Fibroblast of villous mesenchyme (primary cell): ENCODE data around the gene TIPARP. TPM values are rescaled to one million over a fixed set of nuclear protein-coding genes. Genes with fewer than 3 reads are reported as not detected.
A peak's percentile ranks its signal among the peaks of the same experiment; 100 is the strongest.
"Not testable (repeated sequence)": the region's sequence is repeated elsewhere in the genome, so short reads cannot be mapped to it uniquely, and the experiment has no call there.

ENCODE experiments used
- DNase-seq: peaks from one replicate; pipeline ENCODE4 v3.0.0-alpha.2; 2010; ENCODE audit warnings: low read depth
- H3K4me3 ChIP-seq: 2 replicates; pipeline ENCODE4 v1.5.1; 2011; ENCODE audit warnings: low read depth, mild to moderate bottlenecking, low read length
- total RNA-seq: library from RNA; depleted of rRNA; stranded (reverse); fragments of >200 nt; gene quantifications from 2 replicates; pipeline ENCODE4 v1.2.3, GENCODE V29; 2012
- TF ChIP-seq, protein P1 (sequence below): IDR thresholded peaks from 2 replicates; pipeline ENCODE4 v1.5.1; 2012; ENCODE audit warnings: low read depth, mild to moderate bottlenecking, low read length; ENCODE audit not compliant: insufficient read depth

TIPARP gene
- total RNA-seq, 1 donor, result 91.1 TPM

GRCh38 chr3:156728267-156728985 is 54.0 kb downstream of the TIPARP start:
- DNase-seq, result no peak
- no peak overlapping the region for H3K4me3 ChIP-seq
- TF ChIP-seq, protein P1, sequence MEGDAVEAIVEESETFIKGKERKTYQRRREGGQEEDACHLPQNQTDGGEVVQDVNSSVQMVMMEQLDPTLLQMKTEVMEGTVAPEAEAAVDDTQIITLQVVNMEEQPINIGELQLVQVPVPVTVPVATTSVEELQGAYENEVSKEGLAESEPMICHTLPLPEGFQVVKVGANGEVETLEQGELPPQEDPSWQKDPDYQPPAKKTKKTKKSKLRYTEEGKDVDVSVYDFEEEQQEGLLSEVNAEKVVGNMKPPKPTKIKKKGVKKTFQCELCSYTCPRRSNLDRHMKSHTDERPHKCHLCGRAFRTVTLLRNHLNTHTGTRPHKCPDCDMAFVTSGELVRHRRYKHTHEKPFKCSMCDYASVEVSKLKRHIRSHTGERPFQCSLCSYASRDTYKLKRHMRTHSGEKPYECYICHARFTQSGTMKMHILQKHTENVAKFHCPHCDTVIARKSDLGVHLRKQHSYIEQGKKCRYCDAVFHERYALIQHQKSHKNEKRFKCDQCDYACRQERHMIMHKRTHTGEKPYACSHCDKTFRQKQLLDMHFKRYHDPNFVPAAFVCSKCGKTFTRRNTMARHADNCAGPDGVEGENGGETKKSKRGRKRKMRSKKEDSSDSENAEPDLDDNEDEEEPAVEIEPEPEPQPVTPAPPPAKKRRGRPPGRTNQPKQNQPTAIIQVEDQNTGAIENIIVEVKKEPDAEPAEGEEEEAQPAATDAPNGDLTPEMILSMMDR, result no peak

DNA sequence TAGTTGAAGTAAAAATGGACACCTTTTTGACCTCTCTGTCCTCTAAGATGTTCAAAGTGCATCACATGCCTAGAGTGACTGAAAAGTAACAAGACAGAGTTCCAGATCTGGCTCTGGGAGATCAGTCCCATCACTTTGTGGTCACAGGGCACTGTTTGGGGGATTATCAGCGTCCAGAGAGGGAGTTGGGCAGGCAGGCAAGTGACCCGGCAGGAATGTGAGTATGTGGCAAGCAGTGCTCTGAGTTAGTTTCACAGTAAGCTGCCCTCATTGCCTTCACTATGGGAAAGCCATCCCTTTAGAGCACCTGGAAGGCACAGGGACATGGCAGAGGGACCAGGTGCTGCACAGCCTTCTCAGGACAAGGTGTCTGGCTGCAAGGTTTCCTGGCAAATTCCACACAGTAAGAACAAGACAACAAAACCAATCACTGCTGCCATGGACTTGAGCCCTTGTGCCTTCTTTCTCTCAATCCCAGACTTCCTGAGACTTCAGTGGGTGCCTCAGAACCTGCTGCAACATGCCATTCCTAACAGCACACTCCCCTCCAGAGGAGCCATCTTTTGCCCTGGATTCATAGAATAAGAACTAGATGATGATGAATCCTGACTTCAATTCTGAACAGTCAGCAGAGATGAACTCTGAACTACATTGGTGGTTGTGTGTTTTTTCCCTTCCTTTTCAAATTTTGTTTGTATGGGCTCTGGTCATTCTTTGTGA is 55.2 kb downstream of the TIPARP start:
- no peak overlapping the region for H3K4me3 ChIP-seq
- TF ChIP-seq, protein P1, result no peak
- peak; percentile 33 for DNase-seq

- DNase-seq, result no peak
- no peak overlapping the region for H3K4me3 ChIP-seq
- TF ChIP-seq, protein P1, result no peak
These were observed 57.4 kb downstream of the TIPARP start for GRCh38 chr3:156731813-156732212.

- TF ChIP-seq, protein P1, result no peak
- no peak overlapping the region for H3K4me3 ChIP-seq
- DNase-seq, result no peak
These were observed 57.9 kb downstream of the TIPARP start for GRCh38 chr3:156732261-156732660.

DNA sequence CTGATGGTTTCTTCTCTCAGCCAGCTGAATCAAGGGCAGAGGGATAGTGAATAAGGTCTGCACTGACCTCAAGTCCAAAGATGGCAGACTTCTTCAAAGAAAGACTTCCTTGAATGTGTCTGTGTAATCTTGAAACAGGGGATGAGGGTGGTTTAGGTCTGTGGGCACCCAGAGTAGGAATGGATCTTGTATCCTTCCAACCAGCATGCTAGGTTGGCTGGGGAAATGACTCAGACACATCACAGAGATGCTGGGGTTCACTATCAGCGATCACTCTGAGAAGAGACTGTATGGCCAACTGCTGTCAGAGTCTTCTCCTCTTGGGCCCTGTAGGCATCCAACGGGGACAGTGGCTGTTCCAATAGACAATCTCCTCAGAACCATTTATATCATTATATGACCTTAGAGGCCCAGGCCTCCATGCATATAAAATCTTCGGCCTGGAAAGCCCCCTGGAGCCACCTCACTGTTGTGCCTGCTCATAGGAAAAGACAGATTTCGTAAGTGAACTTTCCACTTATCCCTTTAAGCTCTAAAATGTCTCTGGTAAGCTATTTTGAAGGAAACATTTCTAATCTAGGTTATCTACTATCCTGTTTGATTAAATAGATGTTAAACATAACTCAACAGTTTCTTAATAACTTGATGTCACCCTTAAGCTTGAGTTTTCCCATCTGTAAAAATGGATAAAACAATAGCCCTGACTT is 58.5 kb downstream of the TIPARP start:
- peak; percentile 33 for DNase-seq
- no peak overlapping the region for H3K4me3 ChIP-seq
- TF ChIP-seq, protein P1, result no peak

DNA sequence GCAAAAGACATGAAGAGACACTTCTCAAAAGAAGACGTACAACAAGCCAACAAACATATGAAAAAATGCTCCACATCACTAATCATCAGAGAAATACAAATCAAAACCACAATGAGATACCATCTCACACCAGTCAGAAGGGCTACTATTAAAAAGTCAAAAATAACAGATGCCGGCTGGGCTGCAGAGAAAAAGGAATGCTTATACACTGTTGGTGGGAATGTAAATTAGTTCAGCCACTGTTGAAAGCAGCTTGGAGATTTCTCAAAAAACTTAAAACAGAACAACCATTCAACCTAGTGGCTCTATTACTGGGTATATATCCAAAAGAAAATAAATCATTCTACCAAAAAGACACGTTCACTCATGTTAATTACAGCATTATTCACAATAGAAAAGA is 60.3 kb downstream of the TIPARP start:
- DNase-seq, result peak; percentile 73
- H3K4me3 ChIP-seq, result not testable (repeated sequence)

- DNase-seq, result no peak
- TF ChIP-seq, protein P1, result no peak
- H3K4me3 ChIP-seq, result no peak overlapping the region
These were observed 61.1 kb downstream of the TIPARP start for GRCh38 chr3:156735471-156735870.

DNA sequence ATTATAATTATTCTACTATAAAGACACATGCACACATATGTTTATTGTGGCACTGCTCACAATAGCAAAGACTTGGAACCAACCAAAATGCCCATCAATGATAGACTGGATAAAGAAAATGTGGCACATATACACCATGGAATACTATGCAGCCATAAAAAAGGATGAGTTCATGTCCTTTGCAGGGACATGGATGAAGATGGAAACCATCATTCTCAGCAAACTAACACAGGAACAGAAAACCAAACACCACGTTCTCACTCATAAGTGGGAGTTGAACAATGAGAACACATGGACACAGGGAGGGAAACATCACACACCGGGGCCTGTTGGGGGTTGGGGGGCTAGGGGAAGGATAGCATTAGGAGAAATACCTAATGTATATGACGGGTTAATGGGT is 62.7 kb downstream of the TIPARP start:
- H3K4me3 ChIP-seq, DNase-seq: not testable (repeated sequence)
